ACHN (cell line): ENCODE results near the gene FLCN.

ENCODE experiments used
- DNase-seq: peaks from one replicate; pipeline ENCODE4 v3.0.0-alpha.2; 2015
- in situ Hi-C: cut with HindIII; loops from 2 replicates; pipeline ENCODE4 v1.10.0; 2017; ENCODE audit warnings: low sequenced_read_pairs, low pct_ligation_motif_present, low pct_unique_long_range_greater_than_20kb

The FLCN gene

GRCh38 chr17:17217995-17218394 is 19.0 kb downstream of the FLCN start:
- in situ Hi-C loops: no loop called here

GRCh38 chr17:17216776-17217175 is 20.2 kb downstream of the FLCN start:
- no peak for DNase-seq
- in situ Hi-C loops: no loop called here

More at GRCh38 chr17:17217995-17218394, 19.0 kb downstream of the FLCN start:
- DNase-seq: no peak

GRCh38 chr17:17216236-17216635 is 20.7 kb downstream of the FLCN start:
- in situ Hi-C loops: no loop called here
- DNase-seq: no peak

- DNase-seq: no peak
- in situ Hi-C loops: no loop called here
Observed at GRCh38 chr17:17215575-17215974, 21.4 kb downstream of the FLCN start.

- in situ Hi-C loops: no loop called here
- DNase-seq: no peak
Observed at GRCh38 chr17:17214646-17215436, 22.1 kb downstream of the FLCN start.

GRCh38 chr17:17213775-17214174 is 23.2 kb downstream of the FLCN start:
- in situ Hi-C loops: no loop called here
- DNase-seq: no peak

GRCh38 chr17:17207998-17208397 is 29.0 kb downstream of the FLCN start:
- in situ Hi-C loops: no loop called here
- no peak for DNase-seq

- DNase-seq: no peak
- in situ Hi-C loops: no loop called here
Observed at GRCh38 chr17:17206913-17207335, 30.0 kb downstream of the FLCN start.

GRCh38 chr17:17206124-17206912 is 30.6 kb downstream of the FLCN start, which contains the start of gene PLD6:
Gene PLD6 (minus strand): TSS chr17:17206333. CDS start chr17:17206286, 47 bp downstream.
- DNase-seq: peak; percentile 74
- in situ Hi-C loops: no loop called here

GRCh38 chr17:17205368-17206123 is 31.4 kb downstream of the FLCN start:
- DNase-seq: peak; percentile 69
- in situ Hi-C loops: no loop called here

GRCh38 chr17:17204635-17205231 is 32.2 kb downstream of the FLCN start:
- in situ Hi-C loops: no loop called here

GRCh38 chr17:17204041-17204591 is 32.9 kb downstream of the FLCN start:
- in situ Hi-C loops: no loop called here
- no peak for DNase-seq

More at GRCh38 chr17:17204635-17205231, 32.2 kb downstream of the FLCN start:
- DNase-seq: no peak

GRCh38 chr17:17203173-17203730 is 33.7 kb downstream of the FLCN start:
- in situ Hi-C loops: no loop called here
- no peak for DNase-seq

GRCh38 chr17:17201907-17202306 is 35.1 kb downstream of the FLCN start:
- in situ Hi-C loops: no loop called here
- no peak for DNase-seq

GRCh38 chr17:17201271-17201670 is 35.7 kb downstream of the FLCN start:
- DNase-seq: no peak
- in situ Hi-C loops: no loop called here

- DNase-seq: no peak
- in situ Hi-C loops: no loop called here
Observed at GRCh38 chr17:17200831-17201230, 36.1 kb downstream of the FLCN start.

GRCh38 chr17:17200311-17200710 is 36.7 kb downstream of the FLCN start:
- no peak for DNase-seq
- in situ Hi-C loops: no loop called here

- in situ Hi-C loops: no loop called here
- DNase-seq: no peak
Observed at GRCh38 chr17:17198281-17198680, 38.7 kb downstream of the FLCN start.
